DOHH2 (cell line): ENCODE results near the gene SEMA3E.

ENCODE experiments used
- H3F3A ChIP-seq: fragments of 200-600 bp; sonication (generic), shearing (Covaris generic); 2 replicates; pipeline ENCODE4 v1.6.0; 2016; ENCODE audit warnings: antibody characterized with exemption, mild to moderate bottlenecking; ENCODE audit not compliant: control insufficient read depth, insufficient read depth
- H3K27ac ChIP-seq: fragments of 200-600 bp; sonication (generic); 2 replicates; pipeline ENCODE4 v1.5.1; 2014; ENCODE audit warnings: low read depth, mild to moderate bottlenecking, low read length, moderate library complexity
- H3K27me3 ChIP-seq: fragments of 200-600 bp; sonication (generic); 2 replicates; pipeline ENCODE4 v1.6.1; 2014; ENCODE audit warnings: mild to moderate bottlenecking, low read length, mixed read lengths; ENCODE audit not compliant: control insufficient read depth
- H3K36me3 ChIP-seq: fragments of 200-600 bp; sonication (generic); 2 replicates; pipeline ENCODE4 v1.6.1; 2014; ENCODE audit warnings: mild to moderate bottlenecking, low read length, moderate library complexity, mixed read lengths; ENCODE audit not compliant: control insufficient read depth
- H3K4me1 ChIP-seq: fragments of 200-600 bp; sonication (generic); 2 replicates; pipeline ENCODE4 v1.6.1; 2014; ENCODE audit warnings: mild to moderate bottlenecking, low read length, mixed read lengths; ENCODE audit not compliant: control insufficient read depth
- H3K4me2 ChIP-seq: fragments of 200-600 bp; sonication (generic); 2 replicates; pipeline ENCODE4 v1.6.0; 2014; ENCODE audit warnings: mild to moderate bottlenecking, low read length, moderate library complexity
- H3K4me3 ChIP-seq: fragments of 200-600 bp; sonication (generic); 2 replicates; pipeline ENCODE4 v1.5.1; 2014; ENCODE audit warnings: mild to moderate bottlenecking, low read length, mixed read lengths
- H3K79me2 ChIP-seq: fragments of 200-600 bp; sonication (generic); 2 replicates; pipeline ENCODE4 v1.6.1; 2014; ENCODE audit warnings: mild to moderate bottlenecking, low read length, mixed read lengths; ENCODE audit not compliant: control insufficient read depth
- H3K9me2 ChIP-seq: fragments of 200-600 bp; sonication (generic); replicated peaks from 2 replicates; pipeline ENCODE4 v1.6.1; 2014; ENCODE audit warnings: mild to moderate bottlenecking, low read length, mixed read lengths; ENCODE audit not compliant: control insufficient read depth
- H3K9me3 ChIP-seq: fragments of 200-600 bp; sonication (generic); 2 replicates; pipeline ENCODE4 v1.6.1; 2014; ENCODE audit warnings: antibody characterized with exemption, low read length, mixed read lengths; ENCODE audit not compliant: control insufficient read depth, insufficient read depth
- H4K20me1 ChIP-seq: fragments of 200-600 bp; sonication (generic); 2 replicates; pipeline ENCODE4 v1.6.0; 2014; ENCODE audit warnings: low read depth, mild to moderate bottlenecking, antibody characterized with exemption, low read length, moderate library complexity; ENCODE audit not compliant: control insufficient read depth, insufficient read depth
- CTCF ChIP-seq: fragments of 200-600 bp; sonication (generic); IDR thresholded peaks from one replicate; pipeline ENCODE4 v1.5.1; 2014; ENCODE audit warnings: antibody characterized with exemption, mild to moderate bottlenecking, low read depth, low read length; ENCODE audit not compliant: poor library complexity, severe bottlenecking
- EZH2phosphoT487 ChIP-seq: fragments of 200-600 bp; sonication (generic); IDR thresholded peaks from 2 replicates; pipeline ENCODE4 v1.6.1; 2017; ENCODE audit warnings: borderline replicate concordance, mild to moderate bottlenecking, antibody characterized with exemption, low read length, moderate library complexity, mixed read lengths

The SEMA3E gene

GRCh38 chr7:83581667-83582435, 67.1 kb downstream of the SEMA3E start:
- no peak for TF ChIP-seq CTCF
- no peak for TF ChIP-seq EZH2phosphoT487
- Histone ChIP-seq H3K9me3 (no peaks in the 10 kb centered on the region), H3K4me1 (no peaks in the 10 kb centered on the region), H4K20me1 (no peaks in the 10 kb centered on the region), H3K79me2 (no peaks in the 10 kb centered on the region), H3K4me3 (no peak overlapping the region), H3K27ac (no peak overlapping the region), H3F3A (no peaks in the 10 kb centered on the region), H3K36me3 (no peaks in the 10 kb centered on the region), H3K4me2 (no peak overlapping the region), H3K27me3 (no peaks in the 10 kb centered on the region), H3K9me2 (no peaks in the 10 kb centered on the region)

- TF ChIP-seq EZH2phosphoT487 (no peak), CTCF (no peak)
- no peaks in the 10 kb centered on the region for H3K79me2 ChIP-seq
- no peaks in the 10 kb centered on the region for H3F3A ChIP-seq
- no peak overlapping the region for H3K4me2 ChIP-seq
- H3K27ac ChIP-seq, result no peak overlapping the region
- no peaks in the 10 kb centered on the region for H3K36me3 ChIP-seq
- no peaks in the 10 kb centered on the region for H3K27me3 ChIP-seq
- no peaks in the 10 kb centered on the region for H3K9me3 ChIP-seq
- H3K9me2 ChIP-seq, result no peaks in the 10 kb centered on the region
- no peaks in the 10 kb centered on the region for H4K20me1 ChIP-seq
- no peak overlapping the region for H3K4me3 ChIP-seq
- H3K4me1 ChIP-seq, result no peaks in the 10 kb centered on the region
Measured at GRCh38 chr7:83579740-83580139, 69.2 kb downstream of the SEMA3E start.

GRCh38 chr7:83575436-83575835, 73.5 kb downstream of the SEMA3E start:
- no peaks in the 10 kb centered on the region for H3K36me3 ChIP-seq
- no peak overlapping the region for H3K4me3 ChIP-seq
- no peaks in the 10 kb centered on the region for H4K20me1 ChIP-seq
- no peaks in the 10 kb centered on the region for H3F3A ChIP-seq
- no peaks in the 10 kb centered on the region for H3K9me3 ChIP-seq
- H3K27ac ChIP-seq, result no peak overlapping the region
- no peak for TF ChIP-seq CTCF
- TF ChIP-seq EZH2phosphoT487, result no peak
- no peaks in the 10 kb centered on the region for H3K79me2 ChIP-seq
- no peaks in the 10 kb centered on the region for H3K4me1 ChIP-seq
- no peak overlapping the region for H3K4me2 ChIP-seq
- no peaks in the 10 kb centered on the region for H3K9me2 ChIP-seq
- no peaks in the 10 kb centered on the region for H3K27me3 ChIP-seq
